SU-DHL-6 (cell line): ENCODE results near the gene CDK5RAP3.

Experiments used
- EZH2phosphoT487 ChIP-seq: fragments of 200-600 bp; sonication (generic), shearing (Covaris generic); conservative IDR thresholded peaks from 2 replicates; pipeline ENCODE4 v1.6.1; 2018; ENCODE audit warnings: mild to moderate bottlenecking, antibody characterized with exemption, low read length, moderate library complexity, mixed read lengths
- TF ChIP-seq, protein P1 (sequence below): fragments of 200-600 bp; sonication (generic); IDR thresholded peaks from one replicate; pipeline ENCODE4 v1.5.1; 2017; ENCODE audit warnings: antibody characterized with exemption, mild to moderate bottlenecking, low read length, moderate library complexity; ENCODE audit not compliant: insufficient read depth, poor library complexity, severe bottlenecking

DNA sequence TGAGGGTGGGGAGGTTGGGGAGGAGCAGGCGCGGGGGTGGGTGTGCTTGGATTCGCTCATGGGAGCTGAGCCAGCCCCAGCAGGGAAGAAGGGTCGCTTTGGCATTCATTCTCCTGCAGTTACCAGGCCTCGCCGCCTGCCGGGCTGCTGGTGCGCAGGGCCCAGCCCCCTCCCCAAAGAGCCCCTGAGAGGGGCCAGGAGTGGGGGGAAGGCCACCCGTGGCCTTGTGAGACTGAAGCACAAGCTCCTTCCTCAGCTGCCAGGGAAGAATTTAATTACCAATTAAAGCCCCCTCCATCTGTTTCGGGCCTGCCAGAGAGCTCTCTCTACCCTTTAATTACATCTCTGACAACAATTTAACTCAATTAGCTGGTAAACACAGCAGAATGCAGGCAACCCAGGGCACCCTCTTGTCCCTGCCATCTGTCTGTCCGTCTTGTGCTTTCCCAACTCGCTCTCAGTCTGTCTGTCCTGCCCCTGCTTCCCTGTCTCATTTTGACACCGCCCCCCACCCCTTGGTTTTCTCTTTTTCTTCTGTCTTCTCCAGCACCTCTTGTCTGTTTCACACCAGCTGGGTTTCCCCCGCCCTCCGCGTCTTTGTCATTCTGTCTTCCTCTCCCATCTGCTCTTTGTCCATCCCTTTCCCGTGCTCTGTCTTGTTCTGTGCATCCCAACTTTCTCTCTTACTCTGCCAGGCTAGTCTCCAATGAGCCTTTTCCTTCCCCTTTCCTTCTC lies 32.7 kb downstream of the CDK5RAP3 start:
- TF ChIP-seq, protein P1, sequence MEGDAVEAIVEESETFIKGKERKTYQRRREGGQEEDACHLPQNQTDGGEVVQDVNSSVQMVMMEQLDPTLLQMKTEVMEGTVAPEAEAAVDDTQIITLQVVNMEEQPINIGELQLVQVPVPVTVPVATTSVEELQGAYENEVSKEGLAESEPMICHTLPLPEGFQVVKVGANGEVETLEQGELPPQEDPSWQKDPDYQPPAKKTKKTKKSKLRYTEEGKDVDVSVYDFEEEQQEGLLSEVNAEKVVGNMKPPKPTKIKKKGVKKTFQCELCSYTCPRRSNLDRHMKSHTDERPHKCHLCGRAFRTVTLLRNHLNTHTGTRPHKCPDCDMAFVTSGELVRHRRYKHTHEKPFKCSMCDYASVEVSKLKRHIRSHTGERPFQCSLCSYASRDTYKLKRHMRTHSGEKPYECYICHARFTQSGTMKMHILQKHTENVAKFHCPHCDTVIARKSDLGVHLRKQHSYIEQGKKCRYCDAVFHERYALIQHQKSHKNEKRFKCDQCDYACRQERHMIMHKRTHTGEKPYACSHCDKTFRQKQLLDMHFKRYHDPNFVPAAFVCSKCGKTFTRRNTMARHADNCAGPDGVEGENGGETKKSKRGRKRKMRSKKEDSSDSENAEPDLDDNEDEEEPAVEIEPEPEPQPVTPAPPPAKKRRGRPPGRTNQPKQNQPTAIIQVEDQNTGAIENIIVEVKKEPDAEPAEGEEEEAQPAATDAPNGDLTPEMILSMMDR: no peak
- TF ChIP-seq EZH2phosphoT487: no peak
